ENCODE data around the gene CDH20. TPM values are rescaled to one million over a fixed set of nuclear protein-coding genes. Genes with fewer than 3 reads are reported as not detected.

CDH20 gene
- total RNA-seq, 1 experiment from 2014 or later, result 0.05 TPM

GRCh38 chr18:61528961-61529360, 195.7 kb downstream of the CDH20 start:
- DNase-seq (ENCODE audit: low read depth), result no peak

DNA sequence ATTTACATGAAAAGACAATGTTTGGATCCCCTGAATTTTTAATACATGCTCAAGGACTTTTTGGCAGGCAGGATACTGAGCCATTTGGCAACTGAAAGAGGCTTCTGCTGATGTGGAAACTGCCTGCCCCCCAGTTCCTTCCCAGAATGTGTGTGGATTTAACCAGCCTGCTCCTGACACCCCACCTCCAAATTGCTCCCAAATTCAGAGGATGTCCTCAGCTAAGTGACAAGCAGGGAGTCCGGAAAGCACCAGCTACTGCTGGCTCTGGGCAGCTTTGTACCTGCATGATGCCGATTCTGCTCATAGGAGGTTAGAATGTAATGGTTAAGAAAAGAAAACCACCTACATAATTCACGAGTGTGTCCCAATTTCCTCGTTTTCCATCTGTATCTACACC, 197.5 kb downstream of the CDH20 start:
- DNase-seq (ENCODE audit: low read depth), result no peak

DNA sequence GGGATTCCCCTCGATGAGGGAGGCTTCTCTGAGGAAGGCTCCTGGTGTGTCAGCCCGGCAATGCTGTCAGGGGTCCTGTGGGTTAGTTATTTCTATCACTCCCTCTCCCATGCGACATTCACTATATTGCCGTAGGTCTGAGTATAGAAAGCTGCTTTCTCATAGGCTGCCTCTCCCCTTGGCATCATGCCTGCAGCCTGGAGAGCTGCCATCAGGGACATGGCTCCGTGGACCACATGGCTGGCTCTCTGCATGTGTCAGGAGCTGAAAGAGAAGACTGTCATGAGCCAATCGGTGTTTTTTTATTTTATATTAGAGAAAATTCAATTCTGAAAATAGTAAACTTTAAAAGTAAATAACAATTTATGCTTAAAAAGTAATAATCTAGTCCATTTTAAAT, 198.0 kb downstream of the CDH20 start:
- DNase-seq (ENCODE audit: low read depth), result no peak

DNA sequence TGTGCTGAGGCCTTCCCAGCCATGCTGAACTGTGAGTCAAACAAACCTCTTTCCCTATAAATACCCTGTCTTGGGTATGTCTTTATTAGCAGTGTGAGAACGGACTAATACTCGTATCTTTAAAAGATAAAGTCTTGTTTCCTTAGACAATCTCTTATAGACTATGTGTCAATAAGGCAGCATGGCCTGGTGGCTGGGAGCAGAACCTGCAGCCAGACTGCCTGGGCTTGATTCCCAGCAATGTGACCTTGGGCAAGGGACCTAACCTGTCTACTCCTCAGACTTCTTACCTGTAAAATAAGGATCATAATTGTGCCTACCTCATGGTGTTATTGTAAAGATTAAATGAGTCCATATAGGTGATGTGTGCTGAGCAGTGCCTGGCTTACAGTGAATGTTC, 198.7 kb downstream of the CDH20 start:
- DNase-seq (ENCODE audit: low read depth), result no peak

GRCh38 chr18:61535401-61535800, 202.2 kb downstream of the CDH20 start:
- no peak for DNase-seq (ENCODE audit: low read depth)

GRCh38 chr18:61541673-61542072, 208.4 kb downstream of the CDH20 start:
- no peak for DNase-seq (ENCODE audit: low read depth)

DNA sequence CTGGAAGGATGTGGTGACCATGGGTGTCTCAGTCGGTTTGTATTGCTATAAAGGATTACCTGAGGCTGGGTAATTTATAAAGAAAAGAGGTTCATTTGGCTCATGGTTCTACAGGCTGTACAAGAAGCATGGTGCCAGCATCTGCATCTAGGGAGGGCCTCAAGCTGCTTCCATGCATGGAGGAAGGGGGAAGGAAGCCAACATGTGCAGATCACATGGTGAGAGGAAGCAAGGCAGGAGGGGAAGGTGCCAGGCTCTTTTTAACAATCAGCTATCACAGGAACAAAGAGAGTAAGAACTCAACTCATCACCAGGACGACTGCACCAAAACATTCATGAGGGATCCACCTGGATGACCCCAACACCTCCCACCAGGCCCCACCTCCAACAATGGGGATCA, 209.4 kb downstream of the CDH20 start:
- no peak for DNase-seq (ENCODE audit: low read depth)

DNA sequence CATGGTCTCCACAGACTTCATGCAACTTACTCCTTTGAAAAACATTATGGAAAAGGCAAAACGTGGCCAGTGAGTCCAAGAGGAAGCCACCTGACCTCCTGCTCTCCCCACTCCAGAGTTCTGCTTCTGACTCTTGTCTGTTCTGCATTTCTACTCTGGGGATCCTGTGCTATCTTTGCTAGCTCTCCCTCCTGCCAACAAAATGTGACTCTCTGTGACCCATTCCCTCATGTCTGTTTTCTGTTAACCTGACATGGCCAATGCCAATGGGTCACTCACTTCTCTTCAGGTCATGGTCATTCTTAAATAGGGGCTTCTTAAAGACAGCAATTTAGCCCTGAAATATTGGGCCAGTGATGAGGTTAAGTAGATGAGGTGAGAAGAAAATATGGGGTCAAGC, 210.3 kb downstream of the CDH20 start:
- DNase-seq (ENCODE audit: low read depth), result no peak

DNA sequence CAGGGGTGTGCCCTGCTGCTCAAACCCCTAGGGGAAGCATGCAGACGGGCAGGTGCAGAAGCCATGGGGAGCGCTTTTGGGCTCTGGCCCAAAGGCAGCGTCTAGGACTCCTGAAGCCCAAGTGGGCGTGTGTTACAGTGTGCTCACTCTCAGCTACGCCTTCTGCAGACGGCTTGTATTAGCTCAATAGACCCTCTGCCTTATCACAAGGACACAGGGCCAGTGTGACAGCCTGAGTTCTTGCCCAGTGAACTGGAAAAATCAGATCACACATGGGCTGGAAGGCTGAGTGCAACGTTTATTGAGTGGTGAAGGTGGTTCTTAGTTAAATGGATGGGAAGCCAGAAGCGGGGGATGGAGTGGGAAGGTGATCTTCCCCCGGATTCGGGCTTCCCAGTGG, 210.9 kb downstream of the CDH20 start:
- DNase-seq (ENCODE audit: low read depth), result no peak

- DNase-seq (ENCODE audit: low read depth), result no peak
Measured at GRCh38 chr18:61545281-61546245, 212.3 kb downstream of the CDH20 start.

DNA sequence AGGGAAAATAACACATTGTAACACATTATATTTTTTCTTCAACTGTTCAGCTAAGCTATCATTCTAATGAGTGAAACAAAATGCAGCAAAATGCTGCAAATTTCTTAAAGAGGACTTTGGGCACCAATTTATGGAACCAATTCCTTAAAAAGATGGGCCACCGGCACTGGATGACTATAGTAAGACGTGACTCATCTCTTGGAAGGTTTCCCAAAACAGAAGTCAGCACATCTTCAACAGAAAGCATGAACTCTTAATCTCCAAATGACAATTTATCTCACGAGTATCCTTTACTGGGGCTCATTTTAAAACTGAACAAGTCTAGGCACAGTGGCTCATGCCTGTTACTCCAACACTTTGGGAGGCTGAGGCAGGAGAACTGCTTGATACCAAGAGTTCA, 213.4 kb downstream of the CDH20 start:
- DNase-seq (ENCODE audit: low read depth), result peak; percentile 62

DNA sequence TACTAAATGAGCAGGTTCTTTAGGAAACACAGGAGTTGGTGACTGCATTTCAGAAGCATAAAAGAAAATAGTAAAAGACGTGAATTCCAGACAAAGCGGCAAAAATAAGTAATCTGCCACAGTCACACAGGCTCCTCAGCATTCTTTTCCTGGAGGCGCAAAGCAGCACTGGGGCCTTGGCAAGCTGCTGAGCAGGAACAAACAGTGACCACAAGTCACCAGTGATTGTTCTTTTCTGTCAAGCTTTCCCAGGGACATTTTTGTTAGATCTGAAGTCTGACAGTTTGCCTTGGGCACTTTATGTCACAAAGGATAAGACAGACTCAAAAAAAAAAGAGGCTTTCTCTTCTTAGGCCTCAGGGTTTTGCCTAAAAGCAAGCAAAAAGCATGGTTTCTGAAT, 216.2 kb downstream of the CDH20 start:
- DNase-seq (ENCODE audit: low read depth), result no peak

GRCh38 chr18:61549889-61550288, 216.7 kb downstream of the CDH20 start:
- no peak for DNase-seq (ENCODE audit: low read depth)

DNA sequence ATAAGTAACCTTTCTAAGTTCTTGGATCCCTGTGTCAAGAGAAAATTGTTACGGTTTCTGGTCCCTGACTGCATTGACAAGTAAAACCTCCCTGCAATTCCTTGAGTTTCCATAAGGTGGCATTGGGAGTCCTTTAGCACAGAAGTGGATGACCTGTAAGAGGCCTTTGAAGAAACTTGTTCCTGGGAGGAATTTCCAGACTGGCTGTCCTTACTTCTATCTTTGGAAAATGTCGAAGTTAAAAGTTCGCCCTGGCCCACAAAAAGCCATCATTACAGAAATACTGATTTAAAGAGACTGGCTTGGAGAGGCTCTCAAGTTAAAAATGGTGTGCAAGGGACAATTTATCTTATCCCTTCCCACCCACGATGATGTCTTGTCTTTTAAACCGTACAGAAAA, 218.4 kb downstream of the CDH20 start:
- DNase-seq (ENCODE audit: low read depth), result peak; percentile 64

GRCh38 chr18:61553045-61553659, 219.9 kb downstream of the CDH20 start:
- DNase-seq (ENCODE audit: low read depth), result no peak

DNA sequence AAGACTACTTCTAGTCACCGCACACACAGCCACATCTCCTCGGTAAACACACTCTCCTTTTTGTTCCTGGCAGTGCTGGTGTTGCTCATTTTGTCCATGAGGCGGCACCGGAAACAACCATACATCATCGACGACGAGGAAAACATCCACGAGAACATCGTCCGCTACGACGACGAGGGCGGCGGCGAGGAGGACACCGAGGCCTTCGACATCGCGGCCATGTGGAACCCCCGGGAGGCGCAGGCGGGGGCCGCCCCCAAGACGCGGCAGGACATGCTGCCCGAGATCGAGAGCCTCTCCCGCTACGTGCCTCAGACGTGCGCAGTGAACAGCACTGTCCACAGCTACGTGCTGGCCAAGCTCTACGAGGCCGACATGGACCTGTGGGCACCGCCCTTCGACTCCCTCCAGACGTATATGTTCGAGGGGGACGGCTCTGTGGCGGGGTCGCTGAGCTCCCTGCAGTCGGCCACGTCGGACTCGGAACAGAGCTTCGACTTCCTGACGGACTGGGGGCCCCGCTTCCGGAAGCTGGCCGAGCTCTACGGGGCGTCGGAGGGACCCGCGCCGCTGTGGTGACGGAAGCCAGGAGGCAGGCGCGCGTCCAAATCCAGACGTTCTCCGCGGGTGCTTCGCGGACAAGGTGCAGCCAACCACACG, 221.0 kb downstream of the CDH20 start:
- no peak for DNase-seq (ENCODE audit: low read depth)

GRCh38 chr18:61554946-61555361, 221.7 kb downstream of the CDH20 start:
- no peak for DNase-seq (ENCODE audit: low read depth)

- no peak for DNase-seq (ENCODE audit: low read depth)
Measured at GRCh38 chr18:61556316-61556715, 223.1 kb downstream of the CDH20 start.

DNA sequence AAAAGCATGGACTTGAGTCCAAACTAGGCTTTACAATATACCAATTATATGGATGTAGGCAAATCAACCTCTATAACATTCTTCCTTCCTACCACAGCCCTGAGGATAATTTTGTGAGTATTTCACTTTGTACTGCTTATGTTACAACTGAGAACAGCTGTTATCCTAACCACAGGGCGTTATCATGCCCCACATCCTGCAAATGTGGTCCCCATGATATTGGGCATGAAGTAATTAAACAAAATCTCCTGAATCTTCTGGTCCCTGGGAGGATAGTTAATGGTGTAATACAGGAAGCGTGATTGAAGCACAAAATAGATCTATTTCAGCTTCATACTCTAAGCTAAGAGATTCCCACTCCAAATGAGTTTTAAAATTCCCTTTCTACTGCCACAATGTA, 223.6 kb downstream of the CDH20 start:
- no peak for DNase-seq (ENCODE audit: low read depth)

DNA sequence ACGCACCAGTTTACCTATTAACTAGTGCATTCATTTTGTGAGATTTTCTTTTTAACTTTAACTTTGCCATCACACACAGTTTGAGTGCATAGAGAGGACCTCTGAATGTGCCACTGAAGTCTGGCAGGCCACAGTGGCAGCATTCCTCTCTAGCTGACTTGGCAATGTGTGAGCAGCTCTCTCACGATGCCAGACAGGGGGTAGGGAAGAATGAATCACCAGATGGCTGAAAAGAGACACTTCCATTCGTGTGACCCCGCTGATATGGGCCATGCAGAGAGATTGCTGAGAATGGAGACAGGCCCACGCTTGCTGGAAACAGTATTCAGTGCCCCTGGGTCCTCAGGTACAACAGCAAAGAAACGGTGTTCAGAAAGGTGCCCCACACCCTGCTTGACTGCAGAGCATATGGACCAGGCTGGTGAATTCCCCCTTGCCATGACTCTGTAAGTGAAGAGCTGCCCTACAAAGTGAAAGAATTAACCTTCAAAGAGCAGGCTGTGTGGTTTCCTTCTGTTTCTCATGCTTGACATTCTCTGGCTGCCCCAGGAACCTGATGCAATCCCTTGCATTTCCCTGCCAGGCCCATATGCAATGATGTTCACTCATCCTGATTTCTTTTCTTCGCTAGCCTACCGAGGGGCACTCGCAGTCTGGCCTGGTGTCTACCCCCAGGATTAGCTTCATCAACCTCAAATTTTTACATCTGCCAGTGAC, 236.1 kb downstream of the CDH20 start:
- DNase-seq (ENCODE audit: low read depth), result peak; percentile 82

DNA sequence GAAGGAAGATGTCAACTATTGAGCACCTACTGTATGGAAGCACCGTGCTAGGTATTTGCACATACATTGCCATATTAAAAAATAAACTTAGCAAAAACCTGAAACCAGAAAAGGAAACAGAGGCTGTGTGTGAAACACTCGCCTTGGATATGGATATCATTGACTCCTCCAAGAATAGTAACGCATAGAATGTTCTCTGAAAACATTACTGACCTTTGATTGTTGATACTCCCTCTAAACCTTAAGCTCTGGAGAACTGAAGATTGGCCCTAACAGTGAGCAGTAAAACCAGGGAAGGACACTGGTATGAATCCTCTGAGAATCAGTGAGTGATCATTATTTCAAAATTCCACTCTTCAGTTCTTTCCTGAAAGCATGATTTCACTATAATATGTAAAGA, 236.8 kb downstream of the CDH20 start:
- no peak for DNase-seq (ENCODE audit: low read depth)
